ENCODE results near the gene ARNT2. TPM values are rescaled to one million over a fixed set of nuclear protein-coding genes. Genes with fewer than 3 reads are reported as not detected.

ARNT2 gene
- total RNA-seq, 5 donors from 2014 or later (not counting 1 experiment from before 2014, with no cell fraction given) = 0.18 TPM; not detected in 4

DNA sequence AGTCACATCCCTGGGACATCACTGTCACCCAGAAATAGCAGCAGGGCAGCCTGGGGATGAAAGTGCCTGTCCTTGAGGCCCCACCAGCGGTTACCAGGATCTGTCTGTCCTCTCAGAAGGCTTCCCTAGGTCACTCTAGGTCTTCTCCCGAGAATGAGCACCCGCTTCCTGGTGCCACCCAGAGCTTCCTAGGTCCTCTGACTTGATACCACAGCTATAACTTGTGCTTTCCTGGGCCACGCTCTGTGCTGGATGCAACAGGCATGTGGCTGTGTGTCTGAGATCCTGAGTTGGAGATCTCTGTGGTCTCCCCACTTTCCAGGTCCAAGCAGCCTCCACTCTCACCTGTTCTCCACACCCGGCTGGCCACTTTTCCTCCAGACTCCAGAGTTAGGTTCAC, 25.8 kb downstream of the ARNT2 start:
- no peak overlapping the region for H3K27ac ChIP-seq (ENCODE audit: low read length)
- ChIA-PET POLR2A (no interaction called here), CTCF (no interaction called here)
- no peaks in the 10 kb centered on the region for H3K9me3 Mint-ChIP-seq
- no peak overlapping the region for H3K4me3 Mint-ChIP-seq
- WGBS (ENCODE audit: insufficient coverage) = 53% methylated on average over 2 of the region's 5 CpGs
- peaks cover 0 to 24% of the 10 kb centered on the region in 2 experiments for H3K27me3 ChIP-seq (replicated peaks in 1 of 2; ENCODE audit: control insufficient read depth in 2 of 2, extremely low read depth in 1 of 2, insufficient read depth in 2 of 2, low read length in 1 of 2)
- peaks cover 8 to 17% of the 10 kb centered on the region in 2 donors for H3K27me3 Mint-ChIP-seq
- no peaks in the 10 kb centered on the region for H3K36me3 ChIP-seq (ENCODE audit: control insufficient read depth in 2 of 2, extremely low read depth in 1 of 2, insufficient read depth in 1 of 2, low read length in 1 of 2)
- no peaks in the 10 kb centered on the region for H3K36me3 Mint-ChIP-seq
- no peaks in the 10 kb centered on the region for H3K9me3 ChIP-seq
- H3K4me3 ChIP-seq (ENCODE audit: control insufficient read depth in 1 of 2, extremely low read depth in 1 of 2, low read length in 1 of 2) = no peak overlapping the region
- no peak overlapping the region for H3K27ac Mint-ChIP-seq
- no peak for DNase-seq
- H3K4me1 Mint-ChIP-seq = no peaks in the 10 kb centered on the region
- H3K4me1 ChIP-seq (ENCODE audit: control insufficient read depth in 1 of 2, extremely low read depth in 1 of 2, insufficient read depth in 2 of 2, low read length in 2 of 2) = no peaks in the 10 kb centered on the region
- ATAC-seq (replicated peaks in 1 of 4) = no peak

DNA sequence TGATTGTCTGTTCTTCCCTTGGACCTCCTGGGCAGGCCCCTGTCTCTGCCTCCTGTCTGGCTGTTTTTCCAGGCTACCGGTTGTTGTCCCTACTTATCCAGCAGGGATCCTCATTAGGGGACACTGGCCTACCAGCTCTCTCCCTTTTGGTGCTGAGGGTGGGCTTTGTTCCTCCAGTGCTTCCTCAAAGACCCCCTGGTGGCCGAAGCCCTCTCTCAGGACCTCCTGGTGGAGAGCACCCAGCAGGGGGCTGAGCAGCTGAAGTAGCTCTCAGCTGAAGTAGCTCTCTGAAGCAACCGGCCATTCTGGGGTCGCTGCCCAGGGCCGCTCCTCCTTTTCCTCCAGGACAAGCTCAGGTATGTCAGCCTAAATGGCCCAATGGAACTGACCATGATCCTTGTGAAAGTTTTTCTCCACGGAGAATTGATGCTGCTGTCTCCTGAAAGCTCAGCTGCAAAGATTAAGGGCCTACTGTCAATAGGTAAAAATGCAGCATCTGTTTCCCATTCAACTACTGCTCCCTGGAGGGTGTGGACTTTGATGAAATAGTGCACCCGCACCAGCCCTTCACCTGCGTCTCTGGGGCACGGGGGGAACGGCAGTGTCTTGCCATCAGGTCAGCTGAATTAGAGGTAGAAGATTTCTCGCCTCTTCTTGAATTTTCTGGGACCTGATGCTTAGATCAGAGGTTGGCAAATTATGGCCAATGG, 27.6 kb downstream of the ARNT2 start:
- Histone ChIP-seq H3K4me1 (ENCODE audit: control insufficient read depth in 1 of 2, extremely low read depth in 1 of 2, insufficient read depth in 2 of 2, low read length in 2 of 2) (no peaks in the 10 kb centered on the region), H3K27ac (ENCODE audit: low read length) (no peak overlapping the region), H3K9me3 (no peaks in the 10 kb centered on the region), H3K4me3 (ENCODE audit: control insufficient read depth in 1 of 2, extremely low read depth in 1 of 2, low read length in 1 of 2) (no peak overlapping the region), H3K36me3 (ENCODE audit: control insufficient read depth in 2 of 2, extremely low read depth in 1 of 2, insufficient read depth in 1 of 2, low read length in 1 of 2) (no peaks in the 10 kb centered on the region), H3K27me3 (replicated peaks in 1 of 2; ENCODE audit: control insufficient read depth in 2 of 2, extremely low read depth in 1 of 2, insufficient read depth in 2 of 2, low read length in 1 of 2) (peaks cover 0 to 30% of the 10 kb centered on the region in 2 experiments)
- H3K4me1 Mint-ChIP-seq = no peaks in the 10 kb centered on the region
- peaks cover 5 to 21% of the 10 kb centered on the region in 2 donors for H3K27me3 Mint-ChIP-seq
- ATAC-seq (replicated peaks in 1 of 4) (no peak), DNase-seq (no peak)
- no peaks in the 10 kb centered on the region for H3K36me3 Mint-ChIP-seq
- CTCF ChIA-PET = no interaction called here
- POLR2A ChIA-PET = no interaction called here
- H3K4me3 Mint-ChIP-seq = no peak overlapping the region
- H3K27ac Mint-ChIP-seq = no peak overlapping the region
- H3K9me3 Mint-ChIP-seq = no peaks in the 10 kb centered on the region
- WGBS (ENCODE audit: insufficient coverage) = 70% methylated on average over 7 of the region's 11 CpGs

DNA sequence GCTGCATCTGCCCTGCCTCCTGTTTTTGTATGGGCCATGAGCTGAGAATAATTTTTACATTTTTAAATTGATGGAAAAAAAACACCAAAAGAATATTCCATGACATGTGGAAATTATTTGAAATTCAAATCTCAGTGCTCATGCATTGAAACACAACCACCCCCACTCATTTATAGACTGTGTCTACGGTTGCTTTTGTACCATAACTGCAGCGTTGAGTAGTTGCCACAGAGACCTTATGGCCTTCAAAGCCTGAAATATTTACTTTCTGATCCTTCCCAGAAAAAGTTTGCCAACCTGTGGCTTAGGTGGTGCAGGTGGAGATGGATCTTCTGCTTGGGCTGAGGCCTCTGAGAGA, 28.1 kb downstream of the ARNT2 start:
- ChIA-PET POLR2A (no interaction called here), CTCF (no interaction called here)
- DNase-seq = no peak
- Mint-ChIP-seq H3K27ac (no peak overlapping the region), H3K9me3 (no peaks in the 10 kb centered on the region), H3K36me3 (no peaks in the 10 kb centered on the region), H3K4me1 (no peaks in the 10 kb centered on the region), H3K27me3 (peaks cover 7 to 25% of the 10 kb centered on the region in 2 donors), H3K4me3 (no peak overlapping the region)
- Histone ChIP-seq H3K36me3 (ENCODE audit: control insufficient read depth in 2 of 2, extremely low read depth in 1 of 2, insufficient read depth in 1 of 2, low read length in 1 of 2) (no peaks in the 10 kb centered on the region), H3K27me3 (replicated peaks in 1 of 2; ENCODE audit: control insufficient read depth in 2 of 2, extremely low read depth in 1 of 2, insufficient read depth in 2 of 2, low read length in 1 of 2) (peaks cover 0 to 30% of the 10 kb centered on the region in 2 experiments), H3K27ac (ENCODE audit: low read length) (no peak overlapping the region), H3K9me3 (no peaks in the 10 kb centered on the region), H3K4me3 (ENCODE audit: control insufficient read depth in 1 of 2, extremely low read depth in 1 of 2, low read length in 1 of 2) (no peak overlapping the region), H3K4me1 (ENCODE audit: control insufficient read depth in 1 of 2, extremely low read depth in 1 of 2, insufficient read depth in 2 of 2, low read length in 2 of 2) (no peaks in the 10 kb centered on the region)
- no peak for ATAC-seq (replicated peaks in 1 of 4)
- no CpG with 5 or more reads among the region's 2 CpGs for WGBS (ENCODE audit: insufficient coverage)

- peaks cover 10 to 25% of the 10 kb centered on the region in 2 donors for H3K27me3 Mint-ChIP-seq
- H3K27me3 ChIP-seq (replicated peaks in 1 of 2; ENCODE audit: control insufficient read depth in 2 of 2, extremely low read depth in 1 of 2, insufficient read depth in 2 of 2, low read length in 1 of 2) = peaks cover 0 to 30% of the 10 kb centered on the region in 2 experiments
- no peak overlapping the region for H3K4me3 Mint-ChIP-seq
Measured at GRCh38 chr15:80433836-80434235, 29.7 kb downstream of the ARNT2 start.

DNA sequence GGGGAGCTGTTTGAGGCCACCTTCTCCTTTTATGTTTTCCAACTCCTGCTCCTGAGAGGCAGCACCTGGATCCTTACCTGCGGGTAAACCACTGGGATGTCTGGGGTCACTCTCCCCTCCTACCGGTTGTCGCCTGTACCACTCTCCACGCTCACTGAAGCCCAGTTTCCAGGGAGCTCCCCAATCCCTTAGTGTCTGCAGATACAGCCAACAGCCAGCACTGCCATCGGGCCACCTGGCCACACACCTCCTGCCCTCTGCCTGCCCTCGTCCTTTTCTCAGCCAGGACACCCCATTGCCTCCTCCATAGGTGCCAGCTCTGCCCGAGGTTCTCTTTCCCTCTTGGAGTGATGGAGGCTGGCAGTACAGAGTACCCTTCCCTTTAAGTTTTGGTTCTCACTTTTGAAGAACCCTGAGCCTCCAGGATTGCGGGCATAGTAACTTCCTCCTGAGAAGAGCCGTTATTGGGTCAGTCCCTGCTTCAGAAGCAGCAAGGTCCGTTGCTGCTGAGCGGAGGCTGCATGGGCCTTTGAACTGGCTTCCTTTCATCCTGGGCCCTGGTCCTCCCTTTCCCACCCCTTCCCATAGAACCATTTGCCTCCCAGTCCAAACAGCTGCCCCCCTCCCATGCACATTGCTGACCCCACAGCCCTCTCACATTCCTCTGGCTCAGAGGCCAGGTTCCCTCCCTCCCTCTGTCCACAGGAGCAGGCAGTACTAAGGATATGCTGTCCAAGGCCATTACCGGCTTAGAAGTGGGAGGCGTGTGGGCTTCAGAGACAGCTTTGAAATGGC, 30.9 kb downstream of the ARNT2 start:
- Histone ChIP-seq H3K4me3 (ENCODE audit: control insufficient read depth in 1 of 2, extremely low read depth in 1 of 2, low read length in 1 of 2) (no peak overlapping the region), H3K27me3 (replicated peaks in 1 of 2; ENCODE audit: control insufficient read depth in 2 of 2, extremely low read depth in 1 of 2, insufficient read depth in 2 of 2, low read length in 1 of 2) (peaks cover 0 to 21% of the 10 kb centered on the region in 2 experiments), H3K9me3 (no peaks in the 10 kb centered on the region), H3K27ac (ENCODE audit: low read length) (no peak overlapping the region), H3K36me3 (ENCODE audit: control insufficient read depth in 2 of 2, extremely low read depth in 1 of 2, insufficient read depth in 1 of 2, low read length in 1 of 2) (no peaks in the 10 kb centered on the region), H3K4me1 (ENCODE audit: control insufficient read depth in 1 of 2, extremely low read depth in 1 of 2, insufficient read depth in 2 of 2, low read length in 2 of 2) (no peaks in the 10 kb centered on the region)
- CTCF ChIA-PET = no interaction called here
- Mint-ChIP-seq H3K27ac (no peak overlapping the region), H3K36me3 (no peaks in the 10 kb centered on the region), H3K9me3 (no peaks in the 10 kb centered on the region), H3K4me1 (no peaks in the 10 kb centered on the region), H3K27me3 (peaks cover 9 to 30% of the 10 kb centered on the region in 2 donors), H3K4me3 (no peak overlapping the region)
- no peak for DNase-seq
- ATAC-seq (replicated peaks in 1 of 4) = no peak
- 93% methylated on average over 8 of the region's 13 CpGs for WGBS (ENCODE audit: insufficient coverage)
- POLR2A ChIA-PET = no interaction called here

More at GRCh38 chr15:80433836-80434235, 29.7 kb downstream of the ARNT2 start:
- H3K4me1 ChIP-seq (ENCODE audit: control insufficient read depth in 1 of 2, extremely low read depth in 1 of 2, insufficient read depth in 2 of 2, low read length in 2 of 2) = no peaks in the 10 kb centered on the region
- Mint-ChIP-seq H3K27ac (no peak overlapping the region), H3K9me3 (no peaks in the 10 kb centered on the region), H3K36me3 (no peaks in the 10 kb centered on the region), H3K4me1 (no peaks in the 10 kb centered on the region)
- no peak overlapping the region for H3K4me3 ChIP-seq (ENCODE audit: control insufficient read depth in 1 of 2, extremely low read depth in 1 of 2, low read length in 1 of 2)
- 93% methylated on average over 4 of the region's 5 CpGs for WGBS (ENCODE audit: insufficient coverage)
- no peak overlapping the region for H3K27ac ChIP-seq (ENCODE audit: low read length)
- DNase-seq (no peak), ATAC-seq (replicated peaks in 1 of 4) (no peak)
- H3K9me3 ChIP-seq = no peaks in the 10 kb centered on the region
- H3K36me3 ChIP-seq (ENCODE audit: control insufficient read depth in 2 of 2, extremely low read depth in 1 of 2, insufficient read depth in 1 of 2, low read length in 1 of 2) = no peaks in the 10 kb centered on the region
- CTCF ChIA-PET = no interaction called here
- POLR2A ChIA-PET = no interaction called here

DNA sequence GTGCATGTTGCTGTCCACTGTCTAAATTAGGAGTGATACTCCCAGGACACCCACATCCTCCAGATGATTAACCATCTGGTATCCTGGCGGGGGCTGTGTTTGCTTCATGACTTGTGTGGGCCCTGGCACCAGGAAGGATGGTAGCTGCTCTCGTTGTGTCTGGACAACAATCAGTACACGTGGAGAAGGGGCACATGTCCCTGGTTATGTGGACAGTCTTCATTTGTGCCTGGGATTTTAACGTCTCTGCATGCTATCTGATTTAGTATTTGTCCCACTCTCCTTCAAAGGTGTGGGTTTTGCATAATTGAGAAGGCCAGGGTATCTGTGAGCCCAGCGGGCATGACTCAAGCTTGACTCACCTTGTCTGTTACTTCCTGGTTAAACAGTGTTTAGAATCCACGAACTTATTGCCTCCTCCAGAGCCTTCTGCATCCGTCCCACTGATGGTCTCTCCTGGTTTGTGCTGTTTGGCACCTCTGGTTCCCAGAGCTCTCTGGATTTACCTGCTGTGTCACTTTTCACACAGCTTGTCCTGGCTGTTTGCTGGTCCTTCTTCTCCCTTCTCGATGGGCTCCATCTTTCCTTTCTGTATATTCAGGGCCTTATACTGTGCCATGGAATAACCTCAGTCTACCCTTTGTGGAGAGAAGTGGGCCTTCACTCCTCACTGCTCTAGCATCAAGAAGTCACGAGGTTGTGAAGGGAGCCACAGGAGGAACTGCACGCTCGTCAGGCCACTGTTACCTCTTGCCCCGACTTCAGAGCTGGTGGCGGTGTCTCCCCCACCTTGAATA, 32.5 kb downstream of the ARNT2 start:
- H3K4me1 Mint-ChIP-seq = no peaks in the 10 kb centered on the region
- ChIA-PET CTCF (interaction anchor here in 1 of 2 donors (0.7 kb wide), 1 partner anchor 451 kb away, joined by 3 read pairs; no protein-coding TSS in a partner anchor), POLR2A (no interaction called here)
- ATAC-seq (replicated peaks in 1 of 4) (no peak), DNase-seq (no peak)
- H3K4me3 Mint-ChIP-seq = no peak overlapping the region
- 81% methylated on average over 10 of the region's 13 CpGs for WGBS (ENCODE audit: insufficient coverage)
- Histone ChIP-seq H3K9me3 (no peaks in the 10 kb centered on the region), H3K27ac (ENCODE audit: low read length) (no peak overlapping the region), H3K36me3 (ENCODE audit: control insufficient read depth in 2 of 2, extremely low read depth in 1 of 2, insufficient read depth in 1 of 2, low read length in 1 of 2) (no peaks in the 10 kb centered on the region), H3K27me3 (replicated peaks in 1 of 2; ENCODE audit: control insufficient read depth in 2 of 2, extremely low read depth in 1 of 2, insufficient read depth in 2 of 2, low read length in 1 of 2) (peaks cover 0 to 13% of the 10 kb centered on the region in 2 experiments), H3K4me1 (ENCODE audit: control insufficient read depth in 1 of 2, extremely low read depth in 1 of 2, insufficient read depth in 2 of 2, low read length in 2 of 2) (no peaks in the 10 kb centered on the region), H3K4me3 (ENCODE audit: control insufficient read depth in 1 of 2, extremely low read depth in 1 of 2, low read length in 1 of 2) (no peak overlapping the region)
- H3K27ac Mint-ChIP-seq = no peak overlapping the region
- H3K9me3 Mint-ChIP-seq = no peaks in the 10 kb centered on the region
- H3K36me3 Mint-ChIP-seq = no peaks in the 10 kb centered on the region
- H3K27me3 Mint-ChIP-seq = peaks cover 15 to 29% of the 10 kb centered on the region in 2 donors
